Measurements from ENCODE around the gene PARD3B. TPM values are rescaled to one million over a fixed set of nuclear protein-coding genes. Genes with fewer than 3 reads are reported as not detected.

Gene PARD3B
- total and polyA plus RNA-seq, 2 of the 8 experiments (the other 6 are each of a cell fraction or from before 2014, with no cell fraction given), result 1.2 to 5.7 TPM

- TF ChIP-seq GABPA (IDR thresholded peaks at IDR 0.05; ENCODE audit: borderline replicate concordance, insufficient read depth, low read length) (no peak), MAFK (IDR thresholded peaks at IDR 0.05; ENCODE audit: low read depth, low read length) (no peak), CTBP2 (IDR thresholded peaks at IDR 0.05; ENCODE audit: borderline replicate concordance, insufficient read depth, insufficient read length, low read length) (no peak), CTCF (IDR thresholded peaks at IDR 0.05; ENCODE audit: control extremely low read depth in 1 of 3, insufficient read depth in 1 of 3, low read depth in 1 of 3, low read length in 3 of 3) (no peak)
Observed at GRCh38 chr2:204496779-204497178, 48.5 kb upstream of the PARD3B start (continued).

All from H1 (cell line).